ENCODE measurements around the gene S100A11. TPM values are rescaled to one million over a fixed set of nuclear protein-coding genes. Genes with fewer than 3 reads are reported as not detected.

S100A11 gene
- total and polyA plus RNA-seq, 2 donors (not counting 1 experiment from before 2014, with no cell fraction given): 26.2 to 31.4 TPM

DNA sequence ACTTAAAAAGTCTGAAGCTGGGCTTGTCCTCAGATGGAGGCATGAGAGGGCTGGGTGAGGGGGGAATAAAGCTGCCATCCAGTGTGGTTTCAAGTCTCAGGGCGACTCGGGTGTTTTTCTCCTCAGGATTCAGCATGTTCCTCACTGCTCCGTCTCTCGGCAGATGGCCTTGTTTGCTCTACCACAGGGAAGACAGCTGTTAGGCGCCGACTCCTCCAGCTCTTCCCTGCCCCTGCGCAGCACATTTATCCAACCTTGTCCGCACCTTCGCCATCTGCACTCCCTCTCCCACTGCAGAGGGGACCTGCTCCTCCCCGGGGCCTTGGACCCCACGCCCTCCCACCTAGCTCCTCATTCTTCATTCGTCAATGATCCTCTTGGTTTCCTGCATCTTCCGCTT, 16.6 kb upstream of the S100A11 start:
- no peak overlapping the region for H3K27ac ChIP-seq (ENCODE audit: low read length in 2 of 2)
- no peak overlapping the region for H3K4me3 ChIP-seq (ENCODE audit: control extremely low read depth in 1 of 5, extremely low read depth in 1 of 5, insufficient read depth in 1 of 5, low read depth in 2 of 5, low read length in 4 of 5)
- DNase-seq (no peak), ATAC-seq (ENCODE audit: low read depth) (no peak)
- peaks cover 0 to 1% (median 0%) of the 10 kb centered on the region in 3 donors for H3K9me3 ChIP-seq (ENCODE audit: control extremely low read depth in 1 of 3, control insufficient read depth in 2 of 3, insufficient read depth in 1 of 3, low read length in 2 of 3)
- peaks cover 3% of the 10 kb centered on the region in 2 donors for H3K4me1 ChIP-seq (ENCODE audit: control insufficient read depth in 2 of 2, insufficient read depth in 2 of 2, low read length in 2 of 2)
- no peaks in the 10 kb centered on the region for H3K79me2 ChIP-seq (ENCODE audit: control insufficient read depth, insufficient read depth, low read length)
- CTCF ChIA-PET: interaction anchor here (0.7 to 7.3 kb wide), 19 partner anchors 8 to 406 kb away, joined by 3 to 138 read pairs (median 5); no protein-coding TSS in a partner anchor
- H3K36me3 ChIP-seq (replicated peaks in 1 of 2; ENCODE audit: control extremely low read depth in 1 of 2, control insufficient read depth in 1 of 2, extremely low read depth in 1 of 2, insufficient read depth in 2 of 2, low read length in 1 of 2): no peaks in the 10 kb centered on the region
- intact Hi-C loops (cut with micrococcal nuclease): loop anchor here (2.0 kb wide), 1 partner anchor 387 kb away; no protein-coding TSS in a partner anchor
- Mint-ChIP-seq H3K27ac (no peak overlapping the region), H3K9me3 (ENCODE audit: insufficient read depth) (no peaks in the 10 kb centered on the region), H3K27me3 (peaks cover 28% of the 10 kb centered on the region), H3K4me3 (no peak overlapping the region), H3K4me1 (peaks cover 5% of the 10 kb centered on the region)
- WGBS (ENCODE audit: insufficient coverage): 83% methylated on average over 13 of the region's 13 CpGs
- no peak overlapping the region for H2AFZ ChIP-seq (ENCODE audit: insufficient read depth, low read depth, low read length, poor library complexity, severe bottlenecking)
- TF ChIP-seq, protein P1, sequence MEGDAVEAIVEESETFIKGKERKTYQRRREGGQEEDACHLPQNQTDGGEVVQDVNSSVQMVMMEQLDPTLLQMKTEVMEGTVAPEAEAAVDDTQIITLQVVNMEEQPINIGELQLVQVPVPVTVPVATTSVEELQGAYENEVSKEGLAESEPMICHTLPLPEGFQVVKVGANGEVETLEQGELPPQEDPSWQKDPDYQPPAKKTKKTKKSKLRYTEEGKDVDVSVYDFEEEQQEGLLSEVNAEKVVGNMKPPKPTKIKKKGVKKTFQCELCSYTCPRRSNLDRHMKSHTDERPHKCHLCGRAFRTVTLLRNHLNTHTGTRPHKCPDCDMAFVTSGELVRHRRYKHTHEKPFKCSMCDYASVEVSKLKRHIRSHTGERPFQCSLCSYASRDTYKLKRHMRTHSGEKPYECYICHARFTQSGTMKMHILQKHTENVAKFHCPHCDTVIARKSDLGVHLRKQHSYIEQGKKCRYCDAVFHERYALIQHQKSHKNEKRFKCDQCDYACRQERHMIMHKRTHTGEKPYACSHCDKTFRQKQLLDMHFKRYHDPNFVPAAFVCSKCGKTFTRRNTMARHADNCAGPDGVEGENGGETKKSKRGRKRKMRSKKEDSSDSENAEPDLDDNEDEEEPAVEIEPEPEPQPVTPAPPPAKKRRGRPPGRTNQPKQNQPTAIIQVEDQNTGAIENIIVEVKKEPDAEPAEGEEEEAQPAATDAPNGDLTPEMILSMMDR (IDR thresholded peaks at IDR 0.05): no peak
- TF ChIP-seq EZH2 (IDR thresholded peaks at IDR 0.05; ENCODE audit: borderline replicate concordance, insufficient read depth, low read depth, low read length, poor library complexity, severe bottlenecking): no peak
- no peak overlapping the region for H3K9ac ChIP-seq (ENCODE audit: low read length)
- H3K27me3 ChIP-seq (replicated peaks in 1 of 4; ENCODE audit: control extremely low read depth in 1 of 4, control insufficient read depth in 3 of 4, insufficient read depth in 4 of 4, low read length in 3 of 4): peaks cover 0 to 12% (median 0%) of the 10 kb centered on the region in 4 experiments
- no peaks in the 10 kb centered on the region for H4K20me1 ChIP-seq (ENCODE audit: control insufficient read depth, insufficient read depth, low read length, poor library complexity, severe bottlenecking)
- H3K4me2 ChIP-seq (replicated peaks; ENCODE audit: low read depth, low read length, poor library complexity, severe bottlenecking): no peak overlapping the region
- POLR2A ChIA-PET: no interaction called here

DNA sequence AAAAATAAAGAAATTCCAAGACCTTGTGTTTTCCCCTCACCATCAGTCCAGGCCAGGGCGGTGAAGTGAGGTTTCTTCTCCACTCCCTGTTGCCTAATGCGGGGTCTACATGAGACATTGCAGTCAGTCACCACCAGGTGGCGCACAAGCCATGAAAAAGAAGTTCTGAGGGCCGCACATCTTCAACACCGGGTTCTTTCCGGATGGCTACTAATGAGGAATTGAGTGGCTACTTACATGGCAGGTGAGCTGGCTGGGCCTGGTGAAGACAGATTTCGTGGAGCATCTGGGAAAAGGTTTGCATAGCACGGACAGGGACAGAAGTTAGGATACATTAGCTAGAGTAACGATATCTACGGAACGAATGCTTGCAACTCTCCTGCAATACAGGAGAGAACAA, 15.8 kb upstream of the S100A11 start:
- Mint-ChIP-seq H3K4me1 (peaks cover 13% of the 10 kb centered on the region), H3K9me3 (ENCODE audit: insufficient read depth) (no peaks in the 10 kb centered on the region), H3K4me3 (no peak overlapping the region), H3K27me3 (peaks cover 22% of the 10 kb centered on the region), H3K27ac (no peak overlapping the region)
- H3K9me3 ChIP-seq (ENCODE audit: control extremely low read depth in 1 of 3, control insufficient read depth in 2 of 3, insufficient read depth in 1 of 3, low read length in 2 of 3): peaks cover 0 to 6% (median 0%) of the 10 kb centered on the region in 3 donors
- no peak overlapping the region for H3K4me3 ChIP-seq (ENCODE audit: control extremely low read depth in 1 of 5, extremely low read depth in 1 of 5, insufficient read depth in 1 of 5, low read depth in 2 of 5, low read length in 4 of 5)
- WGBS (ENCODE audit: insufficient coverage): 28% methylated on average over 11 of the region's 11 CpGs
- POLR2A ChIA-PET: no interaction called here
- no peaks in the 10 kb centered on the region for H3K79me2 ChIP-seq (ENCODE audit: control insufficient read depth, insufficient read depth, low read length)
- CTCF ChIA-PET: interaction anchor here (0.7 to 7.3 kb wide), 18 partner anchors 9 to 407 kb away, joined by 3 to 138 read pairs (median 5); no protein-coding TSS in a partner anchor
- peak; percentile 17 for ATAC-seq (ENCODE audit: low read depth)
- intact Hi-C loops (cut with micrococcal nuclease): loop anchor here (1.0 to 2.0 kb wide), 2 partner anchors 388 to 406 kb away; no protein-coding TSS in a partner anchor
- DNase-seq: peak; percentile 85
- H3K36me3 ChIP-seq (replicated peaks in 1 of 2; ENCODE audit: control extremely low read depth in 1 of 2, control insufficient read depth in 1 of 2, extremely low read depth in 1 of 2, insufficient read depth in 2 of 2, low read length in 1 of 2): no peaks in the 10 kb centered on the region
- H3K27me3 ChIP-seq (replicated peaks in 1 of 4; ENCODE audit: control extremely low read depth in 1 of 4, control insufficient read depth in 3 of 4, insufficient read depth in 4 of 4, low read length in 3 of 4): peaks cover 0 to 10% (median 0%) of the 10 kb centered on the region in 4 experiments
- no peak overlapping the region for H2AFZ ChIP-seq (ENCODE audit: insufficient read depth, low read depth, low read length, poor library complexity, severe bottlenecking)
- TF ChIP-seq, protein P1 (IDR thresholded peaks at IDR 0.05): peak; percentile 93
- TF ChIP-seq EZH2 (IDR thresholded peaks at IDR 0.05; ENCODE audit: borderline replicate concordance, insufficient read depth, low read depth, low read length, poor library complexity, severe bottlenecking): no peak
- no peaks in the 10 kb centered on the region for H4K20me1 ChIP-seq (ENCODE audit: control insufficient read depth, insufficient read depth, low read length, poor library complexity, severe bottlenecking)
- H3K4me1 ChIP-seq (ENCODE audit: control insufficient read depth in 2 of 2, insufficient read depth in 2 of 2, low read length in 2 of 2): peaks cover 10 to 11% of the 10 kb centered on the region in 2 donors
- H3K27ac ChIP-seq (ENCODE audit: low read length in 2 of 2): no peak overlapping the region
- H3K4me2 ChIP-seq (replicated peaks; ENCODE audit: low read depth, low read length, poor library complexity, severe bottlenecking): no peak overlapping the region
- H3K9ac ChIP-seq (ENCODE audit: low read length): no peak overlapping the region
